T-cell (primary cell): ENCODE results near the gene RFX1. TPM values are rescaled to one million over a fixed set of nuclear protein-coding genes. Genes with fewer than 3 reads are reported as not detected.

Experiments used
- ATAC-seq, 4 experiments: fragments of 200-7000 bp in 3 of 4; fragments of 150-1000 bp in 1 of 4; cut with Tn5 transposase; replicated peaks in 1 of 4; 1 replicate in 3 of 4; 2 replicates in 1 of 4; pipeline ENCODE4 v1.10.0; 2021; ENCODE audit warnings: moderate library complexity in 3 of 4, mild to moderate bottlenecking in 2 of 4, moderate number of reproducible peaks in 1 of 4
- CTCF ChIA-PET, 2 donors: fragments of 300-600 bp; sonication (Branson Sonifier 250); formaldehyde crosslinking; loops; one replicate each; lab custom pipeline; 2022; ENCODE audit warnings: antibody characterized with exemption in 2 of 2; lab: Charles Lee
- POLR2A ChIA-PET, 2 donors: fragments of 300-600 bp; sonication (Branson Sonifier 250); formaldehyde crosslinking; loops; one replicate each; lab custom pipeline; 2022; ENCODE audit warnings: antibody characterized with exemption in 2 of 2; lab: Charles Lee
- DNase-seq, 35 experiments: peaks; one replicate each; pipeline versions ENCODE4 v3.0.0 to v3.0.0-alpha.2; 2013 to 2023
- H3K27ac ChIP-seq: one replicate; pipeline ENCODE4 v1.5.1; 2013; ENCODE audit warnings: low read length
- H3K27me3 ChIP-seq, 2 experiments: replicated peaks in 1 of 2; 1 replicate in 1 of 2; 2 replicates in 1 of 2; pipeline versions ENCODE4 v1.6.1 to v1.7.0; 2013; ENCODE audit warnings: low read length in 1 of 2, mixed read lengths in 1 of 2; ENCODE audit not compliant: control insufficient read depth in 2 of 2, insufficient read depth in 2 of 2; ENCODE audit errors: extremely low read depth in 1 of 2
- H3K36me3 ChIP-seq, 2 donors: 1 replicate in 1 of 2; 2 replicates in 1 of 2; pipeline versions ENCODE4 v1.6.1 to v1.7.0; 2013; ENCODE audit warnings: low read length in 1 of 2; ENCODE audit not compliant: control insufficient read depth in 2 of 2, insufficient read depth in 1 of 2; ENCODE audit errors: extremely low read depth in 1 of 2
- H3K4me1 ChIP-seq, 2 experiments: 1 replicate in 1 of 2; 2 replicates in 1 of 2; pipeline versions ENCODE4 v1.6.1 to v1.7.0; 2013; ENCODE audit warnings: low read length in 2 of 2, mixed read lengths in 1 of 2; ENCODE audit not compliant: insufficient read depth in 2 of 2, control insufficient read depth in 1 of 2; ENCODE audit errors: extremely low read depth in 1 of 2
- H3K4me3 ChIP-seq, 2 donors: 1 replicate in 1 of 2; 2 replicates in 1 of 2; pipeline versions ENCODE4 v1.5.1 to v1.7.0; 2013; ENCODE audit warnings: mild to moderate bottlenecking in 2 of 2, low read length in 1 of 2, moderate library complexity in 1 of 2; ENCODE audit not compliant: control insufficient read depth in 1 of 2; ENCODE audit errors: extremely low read depth in 1 of 2
- H3K9me3 ChIP-seq: 2 replicates; pipeline ENCODE4 v1.7.0; 2013
- H3K27ac Mint-ChIP-seq, 2 donors: one replicate each; pipeline ENCODE4 v1.8.0; 2020 to 2021; ENCODE audit warnings: mild to moderate bottlenecking in 2 of 2, mixed read lengths in 2 of 2
- H3K27me3 Mint-ChIP-seq, 2 donors: one replicate each; pipeline ENCODE4 v1.8.0; 2021 to 2022; ENCODE audit warnings: mixed read lengths in 2 of 2
- H3K36me3 Mint-ChIP-seq: one replicate; pipeline ENCODE4 v1.8.0; 2021; ENCODE audit warnings: mixed read lengths
- H3K4me1 Mint-ChIP-seq, 3 donors: one replicate each; pipeline ENCODE4 v1.8.0; 2020 to 2022; ENCODE audit warnings: mixed read lengths in 3 of 3, mild to moderate bottlenecking in 1 of 3
- H3K4me3 Mint-ChIP-seq, 3 donors: one replicate each; pipeline ENCODE4 v1.8.0; 2020 to 2022; ENCODE audit warnings: mild to moderate bottlenecking in 3 of 3, mixed read lengths in 3 of 3, moderate library complexity in 3 of 3
- H3K9me3 Mint-ChIP-seq, 3 donors: one replicate each; pipeline ENCODE4 v1.8.0; 2020 to 2022; ENCODE audit warnings: mixed read lengths in 3 of 3
- WGBS: methylation state at CpG from one replicate; pipeline ENCODE4 v1.1.5; 2013; ENCODE audit warnings: missing lambda C conversion rate; ENCODE audit not compliant: insufficient coverage; 5-methylcytosine and 5-hydroxymethylcytosine counted together
- total RNA-seq, 35 experiments: library from RNA in 6 of 35; stranded (reverse) in 6 of 35; fragments of 120-200 nt in 1 of 35; gene quantifications; one replicate each; pipeline versions ENCODE4 v1.2.1 to v1.2.4 and lab custom pipeline; 2013 to 2026

Gene RFX1
- total RNA-seq, 5 donors from 2014 or later (not counting 1 experiment from before 2014, with no cell fraction given), result 18.4 to 27.1 (median 23.1) TPM

DNA sequence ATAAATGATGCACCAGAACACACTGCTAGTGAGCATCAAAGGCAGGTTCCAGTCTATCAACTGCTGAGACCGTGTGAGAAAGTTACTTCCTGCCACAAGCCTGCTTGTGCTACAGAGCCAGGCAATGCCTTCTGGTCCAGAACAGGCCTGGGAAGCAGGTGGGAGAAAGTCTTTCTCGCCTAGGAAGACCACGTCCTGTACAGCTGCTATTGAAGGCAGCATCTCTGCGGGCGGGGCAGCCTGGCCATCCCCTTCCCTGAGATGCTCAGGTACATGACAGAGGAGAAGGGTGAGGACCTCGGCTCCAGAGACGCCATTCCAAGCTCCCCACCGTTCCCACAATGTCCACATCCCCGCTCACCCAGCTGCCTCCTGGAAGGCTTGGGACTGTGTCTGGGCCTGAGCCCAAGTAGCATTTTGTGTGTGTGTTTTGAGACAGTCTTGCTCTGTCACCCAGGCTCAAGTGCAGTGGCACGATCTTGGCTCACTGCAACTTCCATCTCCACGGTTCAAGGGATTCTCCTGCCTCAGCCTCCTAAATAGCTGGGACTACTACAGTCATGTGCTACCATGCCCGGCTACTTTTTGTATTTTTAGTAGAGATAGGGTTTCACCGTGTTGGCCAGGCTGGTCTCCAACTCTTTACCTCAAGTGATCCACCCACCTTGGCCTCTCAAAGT lies 3.4 kb downstream of the RFX1 start:
- Histone ChIP-seq H3K4me3 (no peak overlapping the region), H3K36me3 (peaks cover 2 to 11% of the 10 kb centered on the region in 2 donors), H3K27me3 (no peaks in the 10 kb centered on the region), H3K27ac (peak overlapping the region; percentile 100), H3K9me3 (no peaks in the 10 kb centered on the region), H3K4me1 (peaks cover 28 to 68% of the 10 kb centered on the region in 2 experiments)
- DNase-seq, result peak in 7 of 35 experiments; percentile 24 to 74 (median 28)
- peaks cover 53 to 74% (median 63%) of the 10 kb centered on the region in 3 donors for H3K4me1 Mint-ChIP-seq
- peak overlapping the region; percentile 28 to 74 (median 57) for H3K4me3 Mint-ChIP-seq
- 12% methylated on average over 5 of the region's 13 CpGs for WGBS
- ATAC-seq, result no peak
- peaks cover 0 to 4% (median 0%) of the 10 kb centered on the region in 3 donors for H3K9me3 Mint-ChIP-seq
- peaks cover 7% of the 10 kb centered on the region for H3K36me3 Mint-ChIP-seq
- H3K27ac Mint-ChIP-seq, result peak overlapping the region; percentile 99
- no peaks in the 10 kb centered on the region for H3K27me3 Mint-ChIP-seq
- CTCF ChIA-PET, result interaction anchor here in 1 of 2 donors (1.4 kb wide), 1 partner anchor 16 kb away, joined by 5 read pairs; no protein-coding TSS in a partner anchor
- POLR2A ChIA-PET, result interaction anchor here (0.6 to 0.7 kb wide), 3 partner anchors 88 to 379 kb away, joined by 3 to 12 read pairs (median 5); partner anchors contain the start of gene PRKACA (in 1 of the 2)

DNA sequence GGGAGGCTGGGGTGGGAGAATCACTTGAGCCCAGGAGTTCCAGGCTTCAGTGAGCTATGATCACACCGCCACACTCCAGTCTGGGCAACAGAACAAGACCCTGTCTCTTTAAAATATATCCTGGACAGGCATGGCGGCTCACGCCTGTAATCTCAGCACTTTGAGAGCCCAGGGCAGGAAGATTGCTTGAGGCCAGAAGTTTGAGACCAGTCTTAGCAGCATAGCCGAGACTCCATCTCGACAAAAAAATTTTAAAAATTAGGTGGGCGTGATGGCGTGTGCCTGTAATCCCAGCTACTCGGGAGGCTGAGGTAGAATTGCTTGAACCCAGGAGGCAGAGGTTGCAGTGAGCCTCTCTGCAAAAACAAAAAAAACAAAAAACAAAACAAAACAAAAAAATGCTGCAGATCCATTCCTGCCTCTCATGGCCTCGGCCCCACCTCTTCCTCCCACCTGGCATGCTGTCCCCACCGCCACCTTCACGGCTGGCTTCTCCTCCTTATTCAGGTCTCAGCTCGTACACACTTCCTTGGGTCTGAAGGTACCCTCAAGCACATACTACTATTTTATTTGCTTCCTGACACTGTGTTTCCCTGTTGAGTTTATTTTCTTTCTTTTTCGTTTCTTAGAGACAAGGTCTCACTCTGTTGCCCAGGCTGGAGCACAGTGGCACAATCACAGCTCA lies 5.3 kb downstream of the RFX1 start:
- H3K4me3 ChIP-seq, result no peak overlapping the region
- DNase-seq, result no peak
- H3K9me3 Mint-ChIP-seq, result peaks cover 0 to 4% (median 0%) of the 10 kb centered on the region in 3 donors
- peaks cover 26 to 64% of the 10 kb centered on the region in 2 experiments for H3K4me1 ChIP-seq
- peaks cover 9 to 15% of the 10 kb centered on the region in 2 donors for H3K36me3 ChIP-seq
- ChIA-PET CTCF (interaction anchor here in 1 of 2 donors (0.6 kb wide), 1 partner anchor 29 kb away, joined by 5 read pairs; no protein-coding TSS in a partner anchor), POLR2A (no interaction called here)
- H3K27me3 Mint-ChIP-seq, result no peaks in the 10 kb centered on the region
- H3K27ac Mint-ChIP-seq, result peak overlapping the region; percentile 99
- H3K36me3 Mint-ChIP-seq, result peaks cover 7% of the 10 kb centered on the region
- no peaks in the 10 kb centered on the region for H3K27me3 ChIP-seq
- peaks cover 52 to 66% (median 56%) of the 10 kb centered on the region in 3 donors for H3K4me1 Mint-ChIP-seq
- 67% methylated on average over 11 of the region's 13 CpGs for WGBS
- no peaks in the 10 kb centered on the region for H3K9me3 ChIP-seq
- H3K4me3 Mint-ChIP-seq, result peak overlapping the region in 2 of 3 donors; percentile 11 to 74
- H3K27ac ChIP-seq, result peak overlapping the region; percentile 100
- ATAC-seq, result no peak

DNA sequence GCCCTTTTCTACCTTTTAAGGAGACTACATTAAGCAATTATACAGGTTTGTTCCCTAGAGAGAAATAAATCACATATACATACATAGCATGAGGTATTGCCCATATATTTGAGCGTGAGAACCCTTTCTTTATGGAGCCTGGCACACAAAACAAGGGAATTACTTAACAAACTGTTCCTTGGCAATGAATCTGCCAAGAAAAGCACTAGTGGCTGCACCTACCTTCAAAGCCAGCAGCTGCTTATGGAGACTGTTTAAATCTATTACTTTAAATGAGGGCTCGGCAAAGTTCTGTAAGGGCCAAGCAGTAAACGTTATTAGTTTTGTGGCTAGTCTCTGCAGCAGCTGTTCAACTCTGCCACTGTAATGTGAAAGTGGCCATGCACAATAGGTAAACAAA lies 7.0 kb downstream of the RFX1 start:
- peaks cover 41 to 55% (median 43%) of the 10 kb centered on the region in 3 donors for H3K4me1 Mint-ChIP-seq
- Histone ChIP-seq H3K4me1 (peaks cover 24 to 49% of the 10 kb centered on the region in 2 experiments), H3K9me3 (no peaks in the 10 kb centered on the region), H3K4me3 (no peak overlapping the region), H3K36me3 (peaks cover 9 to 22% of the 10 kb centered on the region in 2 donors), H3K27ac (peak overlapping the region; percentile 44), H3K27me3 (no peaks in the 10 kb centered on the region)
- no peak overlapping the region for H3K4me3 Mint-ChIP-seq
- WGBS, result 100% methylated on average over 2 of the region's 3 CpGs
- POLR2A ChIA-PET, result no interaction called here
- peaks cover 0 to 4% (median 0%) of the 10 kb centered on the region in 3 donors for H3K9me3 Mint-ChIP-seq
- no peaks in the 10 kb centered on the region for H3K27me3 Mint-ChIP-seq
- CTCF ChIA-PET, result interaction anchor here (0.5 to 0.8 kb wide), 3 partner anchors 37 to 754 kb away, joined by 3 to 4 read pairs (median 3); no protein-coding TSS in a partner anchor
- DNase-seq (no peak), ATAC-seq (no peak)
- H3K27ac Mint-ChIP-seq, result peak overlapping the region; percentile 82 to 99
- H3K36me3 Mint-ChIP-seq, result peaks cover 10% of the 10 kb centered on the region

DNA sequence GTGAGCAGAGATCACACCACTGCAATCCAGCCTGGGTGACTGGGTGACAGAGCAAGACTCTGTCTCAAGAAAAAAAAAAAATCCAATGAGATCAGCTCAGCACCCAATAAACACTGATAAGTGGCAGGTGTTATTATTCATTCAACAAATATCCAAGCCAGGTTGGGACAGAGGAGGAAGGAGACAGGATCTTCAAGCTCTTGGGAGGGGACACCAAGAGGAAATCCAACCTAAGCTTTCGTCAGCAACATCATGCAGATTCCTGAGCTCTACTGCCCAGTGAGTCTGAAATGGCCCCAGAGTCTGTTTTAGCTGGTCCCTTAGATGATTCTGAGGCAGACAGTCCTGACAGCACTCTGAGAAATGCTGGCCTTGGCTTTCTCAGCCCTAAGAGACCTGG lies 7.7 kb downstream of the RFX1 start:
- no peak for ATAC-seq
- Histone ChIP-seq H3K4me1 (peaks cover 25 to 43% of the 10 kb centered on the region in 2 experiments), H3K4me3 (no peak overlapping the region), H3K36me3 (peaks cover 9 to 26% of the 10 kb centered on the region in 2 donors), H3K9me3 (no peaks in the 10 kb centered on the region), H3K27me3 (no peaks in the 10 kb centered on the region), H3K27ac (peak overlapping the region; percentile 44)
- CTCF ChIA-PET, result interaction anchor here (0.5 to 0.8 kb wide), 3 partner anchors 37 to 753 kb away, joined by 3 to 4 read pairs (median 3); no protein-coding TSS in a partner anchor
- POLR2A ChIA-PET, result no interaction called here
- peak overlapping the region; percentile 81 to 82 for H3K27ac Mint-ChIP-seq
- DNase-seq, result no peak
- H3K4me3 Mint-ChIP-seq, result no peak overlapping the region
- peaks cover 39 to 54% (median 41%) of the 10 kb centered on the region in 3 donors for H3K4me1 Mint-ChIP-seq
- H3K36me3 Mint-ChIP-seq, result peaks cover 10% of the 10 kb centered on the region
- H3K9me3 Mint-ChIP-seq, result peaks cover 0 to 4% (median 0%) of the 10 kb centered on the region in 3 donors
- 100% methylated on average over 1 of the region's 1 CpG for WGBS
- H3K27me3 Mint-ChIP-seq, result no peaks in the 10 kb centered on the region

DNA sequence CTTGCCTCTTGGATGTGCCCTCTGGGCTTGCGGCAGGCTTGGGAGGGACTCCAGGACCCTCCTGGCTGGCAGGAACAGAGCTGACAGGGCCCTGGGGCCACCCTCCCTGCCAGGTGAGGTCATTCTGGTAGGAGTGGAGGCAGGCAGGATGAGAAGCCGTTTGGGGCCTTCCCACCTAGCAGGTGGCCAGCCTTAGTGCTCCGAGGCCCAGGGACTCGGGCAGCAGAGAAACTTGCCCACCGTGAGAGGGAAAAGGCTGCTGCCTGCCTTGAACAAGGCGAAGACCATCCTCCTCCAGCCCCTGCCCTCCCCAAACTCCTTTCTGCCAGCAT lies 8.5 kb downstream of the RFX1 start:
- ATAC-seq (no peak), DNase-seq (no peak)
- Mint-ChIP-seq H3K27ac (no peak overlapping the region), H3K4me1 (peaks cover 32 to 49% (median 34%) of the 10 kb centered on the region in 3 donors), H3K9me3 (peaks cover 0 to 4% (median 0%) of the 10 kb centered on the region in 3 donors), H3K4me3 (no peak overlapping the region), H3K36me3 (peaks cover 10% of the 10 kb centered on the region), H3K27me3 (no peaks in the 10 kb centered on the region)
- H3K27me3 ChIP-seq, result no peaks in the 10 kb centered on the region
- CTCF ChIA-PET, result no interaction called here
- no peak overlapping the region for H3K4me3 ChIP-seq
- no CpG with 5 or more reads among the region's 6 CpGs for WGBS
- H3K9me3 ChIP-seq, result no peaks in the 10 kb centered on the region
- peaks cover 9 to 34% of the 10 kb centered on the region in 2 donors for H3K36me3 ChIP-seq
- H3K27ac ChIP-seq, result no peak overlapping the region
- H3K4me1 ChIP-seq, result peaks cover 23 to 43% of the 10 kb centered on the region in 2 experiments
- POLR2A ChIA-PET, result no interaction called here
